CD14-positive monocyte (primary cell): Measurements from ENCODE around the gene CYFIP2. TPM values are rescaled to one million over a fixed set of nuclear protein-coding genes. Genes with fewer than 3 reads are reported as not detected.

Experiments
- DNase-seq, 3 donors: peaks; one replicate each; pipeline ENCODE4 v3.0.0-alpha.2; 2011 to 2022
- H2AFZ ChIP-seq: 2 replicates; pipeline ENCODE4 v1.6.0; 2012; ENCODE audit warnings: mild to moderate bottlenecking, low read depth, low read length, inconsistent platforms; ENCODE audit not compliant: insufficient read depth, poor library complexity, severe bottlenecking
- H3K27ac ChIP-seq, 2 donors: 1 replicate in 1 of 2; 2 replicates in 1 of 2; pipeline ENCODE4 v1.5.1; 2012 to 2013; ENCODE audit warnings: low read length in 2 of 2, control low read depth in 1 of 2, inconsistent platforms in 1 of 2, low read depth in 1 of 2, mild to moderate bottlenecking in 1 of 2
- H3K27me3 ChIP-seq, 2 donors: one replicate each; pipeline versions ENCODE4 v1.6.0 to v1.6.1; 2011 to 2013; ENCODE audit warnings: low read length in 2 of 2; ENCODE audit not compliant: control insufficient read depth in 2 of 2, insufficient read depth in 2 of 2
- H3K36me3 ChIP-seq, 2 donors: replicated peaks in 1 of 2; 1 replicate in 1 of 2; 2 replicates in 1 of 2; pipeline versions ENCODE4 v1.5.1 to v1.6.1; 2012 to 2013; ENCODE audit warnings: low read length in 2 of 2, control low read depth in 1 of 2, inconsistent platforms in 1 of 2, mild to moderate bottlenecking in 1 of 2; ENCODE audit not compliant: insufficient read depth in 2 of 2, control insufficient read depth in 1 of 2
- H3K4me1 ChIP-seq, 2 donors: 1 replicate in 1 of 2; 2 replicates in 1 of 2; pipeline versions ENCODE4 v1.5.1 to v1.6.1; 2012 to 2013; ENCODE audit warnings: low read length in 2 of 2, control low read depth in 1 of 2, inconsistent platforms in 1 of 2, mild to moderate bottlenecking in 1 of 2, moderate library complexity in 1 of 2; ENCODE audit not compliant: insufficient read depth in 2 of 2, control insufficient read depth in 1 of 2
- H3K4me2 ChIP-seq: replicated peaks from 2 replicates; pipeline ENCODE3; 2012; ENCODE audit warnings: low read length, moderate library complexity, mild to moderate bottlenecking; ENCODE audit not compliant: poor library complexity, severe bottlenecking; ENCODE audit errors: extremely low read depth
- H3K4me3 ChIP-seq, 3 experiments: fragments of 200-600 bp in 1 of 3; sonication (generic) in 1 of 3; replicated peaks in 1 of 3; 1 replicate in 2 of 3; 2 replicates in 1 of 3; pipeline ENCODE4 v1.5.1; 2011 to 2013; ENCODE audit warnings: low read length in 3 of 3, mild to moderate bottlenecking in 3 of 3, control low read depth in 2 of 3, low read depth in 2 of 3, inconsistent platforms in 1 of 3, moderate library complexity in 1 of 3
- H3K79me2 ChIP-seq: 2 replicates; pipeline ENCODE4 v1.6.0; 2012; ENCODE audit warnings: mild to moderate bottlenecking, control low read depth, inconsistent platforms, low read length, moderate library complexity; ENCODE audit not compliant: insufficient read depth
- H3K9ac ChIP-seq: 2 replicates; pipeline ENCODE4 v1.6.0; 2017; ENCODE audit warnings: low read length, mild to moderate bottlenecking; ENCODE audit not compliant: insufficient read depth, poor library complexity, severe bottlenecking
- H3K9me3 ChIP-seq, 2 donors: replicated peaks in 1 of 2; 1 replicate in 1 of 2; 2 replicates in 1 of 2; pipeline versions ENCODE4 v1.5.1 to v1.6.1; 2012 to 2013; ENCODE audit warnings: low read length in 2 of 2, control low read depth in 1 of 2; ENCODE audit not compliant: control insufficient read depth in 1 of 2, insufficient read depth in 1 of 2
- H4K20me1 ChIP-seq: 2 replicates; pipeline ENCODE4 v1.6.0; 2012; ENCODE audit warnings: mild to moderate bottlenecking, low read length, control low read depth, moderate library complexity; ENCODE audit not compliant: insufficient read depth
- H3K27ac Mint-ChIP-seq, 7 donors: one replicate each; pipeline ENCODE4 v1.8.0; 2020; ENCODE audit warnings: mild to moderate bottlenecking in 7 of 7, mixed read lengths in 7 of 7, moderate library complexity in 6 of 7, inconsistent platforms in 2 of 7
- H3K27me3 Mint-ChIP-seq, 3 donors: one replicate each; pipeline ENCODE4 v1.8.0; 2021 to 2022; ENCODE audit warnings: low read depth in 3 of 3, mild to moderate bottlenecking in 3 of 3, mixed read lengths in 3 of 3, moderate library complexity in 3 of 3, inconsistent platforms in 1 of 3
- H3K36me3 Mint-ChIP-seq, 2 donors: one replicate each; pipeline ENCODE4 v1.8.0; 2020; ENCODE audit warnings: mixed read lengths in 2 of 2, inconsistent platforms in 1 of 2, mild to moderate bottlenecking in 1 of 2
- H3K4me1 Mint-ChIP-seq: one replicate; pipeline ENCODE4 v1.8.0; 2020; ENCODE audit warnings: mild to moderate bottlenecking, mixed read lengths
- H3K4me3 Mint-ChIP-seq, 2 donors: one replicate each; pipeline ENCODE4 v1.8.0; 2020; ENCODE audit warnings: mild to moderate bottlenecking in 2 of 2, mixed read lengths in 2 of 2, moderate library complexity in 1 of 2
- H3K9me3 Mint-ChIP-seq, 7 donors: one replicate each; pipeline ENCODE4 v1.8.0; 2020 to 2022; ENCODE audit warnings: mixed read lengths in 7 of 7, mild to moderate bottlenecking in 6 of 7, moderate library complexity in 6 of 7, inconsistent platforms in 2 of 7
- CTCF ChIP-seq: fragments of 200-600 bp; IDR thresholded peaks from one replicate; pipeline ENCODE4 v1.8.0; 2022; ENCODE audit warnings: antibody characterized with exemption, mild to moderate bottlenecking
- WGBS: methylation state at CpG from one replicate; pipeline ENCODE4 v1.1.5; 2013; ENCODE audit warnings: missing lambda C conversion rate; ENCODE audit not compliant: insufficient coverage; 5-methylcytosine and 5-hydroxymethylcytosine counted together
- intact Hi-C, 2 donors: fragments of 100-400 bp; cut with micrococcal nuclease; formaldehyde crosslinking; loops; one replicate each; pipeline versions ENCODE4 v1.15.0 to v1.15.1; 2023
- polyA plus RNA-seq, 3 donors: library from polyadenylated mRNA; depleted of rRNA in 1 of 3; unstranded in 2 of 3; stranded (reverse) in 1 of 3; fragments of 300-500 nt in 2 of 3; fragments of >200 nt in 1 of 3; fragmentation: Illumina TruSeq in 2 of 3; gene quantifications; 1 replicate in 2 of 3; 2 replicates in 1 of 3; pipeline ENCODE4 v1.2.3, GENCODE V29; 2012 to 2021

CYFIP2 gene
- polyA plus RNA-seq, 3 donors: 33.6 to 45.6 (median 36.0) TPM

- Histone ChIP-seq H3K4me3 (no peak overlapping the region), H3K27ac (peak overlapping the region in 1 of 2 donors; percentile 20), H3K27me3 (no peaks in the 10 kb centered on the region), H3K9me3 (no peaks in the 10 kb centered on the region), H4K20me1 (no peaks in the 10 kb centered on the region), H2AFZ (peak overlapping the region; percentile 13), H3K9ac (no peak overlapping the region), H3K36me3 (peaks cover 42 to 81% of the 10 kb centered on the region in 2 donors), H3K4me2 (peak overlapping the region; percentile 40), H3K4me1 (peaks cover 8 to 12% of the 10 kb centered on the region in 2 donors), H3K79me2 (no peaks in the 10 kb centered on the region)
- H3K27me3 Mint-ChIP-seq: no peaks in the 10 kb centered on the region
- H3K4me1 Mint-ChIP-seq: peaks cover 9% of the 10 kb centered on the region
- peaks cover 60 to 62% of the 10 kb centered on the region in 2 donors for H3K36me3 Mint-ChIP-seq
- no peak overlapping the region for H3K4me3 Mint-ChIP-seq
- TF ChIP-seq CTCF: peak; percentile 89
- peak; percentile 51 to 72 (median 52) for DNase-seq
- H3K9me3 Mint-ChIP-seq: peaks cover 0 to 5% (median 3%) of the 10 kb centered on the region in 7 donors
- H3K27ac Mint-ChIP-seq: peak overlapping the region in 1 of 7 donors; percentile 12
- 21% methylated on average over 5 of the region's 12 CpGs for WGBS
- intact Hi-C loops: loop anchor here (5.0 to 10.0 kb wide), 3 partner anchors 149 to 416 kb away; partner anchors contain the start of gene LSM11 (in 2 of the 2)
These were observed 62.5 kb downstream of the CYFIP2 start for GRCh38 chr5:157328277-157328912.

- Histone ChIP-seq H3K4me3 (no peak overlapping the region), H2AFZ (no peak overlapping the region), H3K9ac (no peak overlapping the region), H4K20me1 (no peaks in the 10 kb centered on the region), H3K27me3 (no peaks in the 10 kb centered on the region), H3K27ac (no peak overlapping the region), H3K36me3 (peaks cover 37 to 82% of the 10 kb centered on the region in 2 donors), H3K4me1 (peaks cover 8 to 18% of the 10 kb centered on the region in 2 donors), H3K9me3 (no peaks in the 10 kb centered on the region), H3K4me2 (no peak overlapping the region), H3K79me2 (no peaks in the 10 kb centered on the region)
- WGBS: 100% methylated on average over 2 of the region's 3 CpGs
- no peaks in the 10 kb centered on the region for H3K9me3 Mint-ChIP-seq
- DNase-seq: no peak
- H3K4me3 Mint-ChIP-seq: no peak overlapping the region
- H3K36me3 Mint-ChIP-seq: peaks cover 50 to 57% of the 10 kb centered on the region in 2 donors
- TF ChIP-seq CTCF: no peak
- H3K27ac Mint-ChIP-seq: no peak overlapping the region
- intact Hi-C loops: no loop called here
- peaks cover 9% of the 10 kb centered on the region for H3K4me1 Mint-ChIP-seq
- H3K27me3 Mint-ChIP-seq: peaks cover 0 to 2% (median 0%) of the 10 kb centered on the region in 3 donors
These were observed 65.9 kb downstream of the CYFIP2 start for GRCh38 chr5:157331807-157332206.
